HEK293 (cell line): ENCODE results near the gene FKBP10.

Experiments used
- CTCF ChIA-PET: fragments of 350-600 bp; formaldehyde crosslinking; extraction: SDS; loops from one replicate; lab custom pipeline; 2021; ENCODE audit warnings: antibody characterized with exemption; lab: Yijun Ruan, JAX
- POLR2A ChIA-PET: fragments of 300-600 bp; formaldehyde crosslinking; extraction: SDS; loops from one replicate; lab custom pipeline; 2020; ENCODE audit warnings: antibody characterized with exemption, inconsistent platforms; lab: Yijun Ruan, JAX
- H3K27ac ChIP-seq: fragments of 200-500 bp; sonication (Bioruptor generic); 2 replicates; pipeline ENCODE4 v1.5.1; 2014; ENCODE audit warnings: low read depth, low read length, control low read depth, inconsistent platforms; ENCODE audit errors: extremely low read depth
- H3K36me3 ChIP-seq, 2 experiments: fragments of 200-500 bp in 1 of 2; sonication (Bioruptor generic) in 1 of 2; 1 replicate in 1 of 2; 2 replicates in 1 of 2; pipeline ENCODE4 v1.5.1; 2014 to 2017; ENCODE audit warnings: inconsistent platforms in 2 of 2, low read length in 2 of 2; ENCODE audit not compliant: control insufficient read depth in 2 of 2, insufficient read depth in 1 of 2
- H3K4me1 ChIP-seq: fragments of 200-500 bp; sonication (Bioruptor generic); 2 replicates; pipeline ENCODE4 v1.5.1; 2014; ENCODE audit warnings: mild to moderate bottlenecking, low read length, inconsistent platforms; ENCODE audit not compliant: control insufficient read depth, insufficient read depth
- H3K4me3 ChIP-seq: 2 replicates; pipeline ENCODE4 v1.5.1; 2011; ENCODE audit warnings: low read depth, mild to moderate bottlenecking, control low read depth, low read length, moderate library complexity
- H3K9me3 ChIP-seq: fragments of 200-500 bp; sonication (Bioruptor generic); 2 replicates; pipeline ENCODE4 v1.5.1; 2014; ENCODE audit warnings: low read depth, low read length, inconsistent platforms; ENCODE audit not compliant: control insufficient read depth, insufficient read depth
- GLI4 ChIP-seq: fragments of 450-650 bp; formaldehyde crosslinking; IDR thresholded peaks from 2 replicates; pipeline ENCODE4 v1.5.1; 2016; ENCODE audit warnings: missing biosample characterization, missing genetic modification characterization
- GLIS1 ChIP-seq: fragments of 450-650 bp; formaldehyde crosslinking; IDR thresholded peaks from 2 replicates; pipeline ENCODE4 v1.5.1; 2016; ENCODE audit warnings: missing biosample characterization, missing genetic modification characterization
- GLIS2 ChIP-seq: fragments of 450-650 bp; formaldehyde crosslinking; IDR thresholded peaks from 2 replicates; pipeline ENCODE4 v1.5.1; 2016; ENCODE audit warnings: missing biosample characterization, missing genetic modification characterization
- HOXC10 ChIP-seq: sonication (generic); formaldehyde crosslinking; IDR thresholded peaks from 2 replicates; pipeline ENCODE4 v1.8.1; 2023; ENCODE audit warnings: mild to moderate bottlenecking, missing genetic modification reagents
- MZF1 ChIP-seq: fragments of 450-650 bp; formaldehyde crosslinking; IDR thresholded peaks from 2 replicates; pipeline ENCODE4 v1.5.1; 2017; ENCODE audit warnings: missing biosample characterization, missing genetic modification characterization, borderline replicate concordance
- SP2 ChIP-seq: fragments of 450-650 bp; formaldehyde crosslinking; IDR thresholded peaks from 2 replicates; pipeline ENCODE4 v1.5.1; 2016; ENCODE audit warnings: missing biosample characterization, missing genetic modification characterization
- YY1 ChIP-seq: fragments of 450-650 bp; formaldehyde crosslinking; IDR thresholded peaks from 2 replicates; pipeline ENCODE4 v1.5.1; 2018; ENCODE audit warnings: missing biosample characterization, missing genetic modification characterization
- ZFP41 ChIP-seq: fragments of 450-650 bp; formaldehyde crosslinking; IDR thresholded peaks from 2 replicates; pipeline ENCODE4 v1.5.1; 2016; ENCODE audit warnings: missing biosample characterization, missing genetic modification characterization, borderline replicate concordance
- ZIC2 ChIP-seq: fragments of 450-650 bp; formaldehyde crosslinking; IDR thresholded peaks from 2 replicates; pipeline ENCODE4 v1.5.1; 2016; ENCODE audit warnings: missing biosample characterization, missing genetic modification characterization
- ZNF350 ChIP-seq: fragments of 450-650 bp; formaldehyde crosslinking; IDR thresholded peaks from 2 replicates; pipeline ENCODE4 v1.5.0; 2017; ENCODE audit warnings: missing biosample characterization, mild to moderate bottlenecking, missing genetic modification characterization
- ZNF48 ChIP-seq: fragments of 450-650 bp; formaldehyde crosslinking; IDR thresholded peaks from 2 replicates; pipeline ENCODE4 v1.5.1; 2016; ENCODE audit warnings: missing biosample characterization, missing genetic modification characterization
- ZNF596 ChIP-seq: fragments of 450-650 bp; IDR thresholded peaks from 2 replicates; pipeline ENCODE4 v1.5.0; 2018; ENCODE audit warnings: missing biosample characterization, mild to moderate bottlenecking, missing genetic modification characterization, moderate library complexity
- ZNF600 ChIP-seq: fragments of 450-650 bp; formaldehyde crosslinking; IDR thresholded peaks from 2 replicates; pipeline ENCODE4 v1.5.1; 2016; ENCODE audit warnings: missing biosample characterization, missing genetic modification characterization
- ZNF677 ChIP-seq: fragments of 450-650 bp; IDR thresholded peaks from 2 replicates; pipeline ENCODE4 v1.5.0; 2018; ENCODE audit warnings: missing biosample characterization, mild to moderate bottlenecking, missing genetic modification characterization, moderate library complexity
- TF ChIP-seq, protein P1 (sequence below): fragments of 450-650 bp; formaldehyde crosslinking; IDR thresholded peaks from 2 replicates; pipeline ENCODE4 v1.5.1; 2016; ENCODE audit warnings: missing biosample characterization, missing genetic modification characterization
- TF ChIP-seq, protein P2 (sequence below): fragments of 450-650 bp; formaldehyde crosslinking; IDR thresholded peaks from 2 replicates; pipeline ENCODE4 v1.5.1; 2016; ENCODE audit warnings: missing biosample characterization, missing genetic modification characterization
- TF ChIP-seq, protein P3 (sequence below): fragments of 450-650 bp; formaldehyde crosslinking; IDR thresholded peaks from 2 replicates; pipeline ENCODE4 v1.5.1; 2016; ENCODE audit warnings: missing biosample characterization, missing genetic modification characterization, borderline replicate concordance

Gene FKBP10

DNA sequence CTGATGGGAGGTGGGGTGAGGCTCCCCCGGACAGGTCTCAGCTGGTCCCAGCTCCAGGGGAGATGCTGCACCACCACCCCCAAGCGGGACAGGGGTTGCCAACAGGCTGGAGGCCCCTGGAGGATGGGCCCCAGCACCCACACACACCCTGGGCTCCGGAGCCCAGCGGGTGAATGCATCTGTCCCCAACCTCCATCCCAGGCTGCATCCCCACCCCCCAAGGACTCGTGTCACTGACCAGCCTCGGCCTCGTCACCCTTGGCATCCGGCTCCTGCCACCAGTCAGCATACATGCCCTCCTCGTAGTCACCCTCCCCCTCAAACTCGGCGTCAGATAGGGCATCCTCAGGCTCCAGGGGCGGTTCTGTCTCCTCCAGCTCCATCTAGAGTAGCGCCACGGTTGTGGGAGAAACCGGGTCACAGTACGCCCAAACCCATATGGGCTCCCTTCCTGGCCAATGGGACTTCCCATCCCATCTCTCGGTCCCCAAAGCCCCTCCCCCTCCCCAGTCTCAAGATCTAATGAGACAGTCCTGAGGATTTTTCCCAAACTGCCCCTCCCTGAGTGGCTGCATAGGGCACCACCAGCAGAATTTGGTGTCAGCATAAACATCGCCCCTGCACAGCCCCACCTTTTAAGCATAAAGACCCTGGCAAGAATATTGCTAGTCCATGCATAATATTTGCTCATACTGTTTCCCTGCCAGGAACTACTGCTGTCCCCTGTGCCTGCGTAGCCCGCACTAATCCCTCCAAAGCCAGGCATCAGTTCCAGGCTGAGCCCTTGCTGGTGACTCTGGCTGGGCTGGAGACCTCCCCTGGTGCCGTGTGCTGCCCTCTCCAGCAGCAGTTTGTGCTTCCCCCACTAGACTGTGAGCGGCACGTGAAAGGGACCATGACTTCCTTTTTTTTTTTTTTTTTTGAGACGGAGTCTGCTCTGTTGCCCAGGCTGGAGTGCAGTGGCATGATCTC, 9.5 kb upstream of the FKBP10 start:
- POLR2A ChIA-PET, result interaction anchor here (0.6 to 6.4 kb wide), 5 partner anchors 9 to 745 kb away, joined by 4 to 105 read pairs (median 7); partner anchors contain the start of genes FKBP10, JUP and P3H4
- no peak overlapping the region for H3K4me3 ChIP-seq
- CTCF ChIA-PET, result interaction anchor here (0.5 to 10.6 kb wide), 8 partner anchors 8 to 1963 kb away, joined by 3 to 108 read pairs (median 6); partner anchors contain the start of genes FKBP10, HAP1, JUP and P3H4
- peaks cover 6% of the 10 kb centered on the region for H3K4me1 ChIP-seq
- no peak overlapping the region for H3K27ac ChIP-seq
- H3K36me3 ChIP-seq, result peaks cover 18 to 43% of the 10 kb centered on the region in 2 experiments; a peak in 2 of 3 replicates
- TF ChIP-seq, protein P1, sequence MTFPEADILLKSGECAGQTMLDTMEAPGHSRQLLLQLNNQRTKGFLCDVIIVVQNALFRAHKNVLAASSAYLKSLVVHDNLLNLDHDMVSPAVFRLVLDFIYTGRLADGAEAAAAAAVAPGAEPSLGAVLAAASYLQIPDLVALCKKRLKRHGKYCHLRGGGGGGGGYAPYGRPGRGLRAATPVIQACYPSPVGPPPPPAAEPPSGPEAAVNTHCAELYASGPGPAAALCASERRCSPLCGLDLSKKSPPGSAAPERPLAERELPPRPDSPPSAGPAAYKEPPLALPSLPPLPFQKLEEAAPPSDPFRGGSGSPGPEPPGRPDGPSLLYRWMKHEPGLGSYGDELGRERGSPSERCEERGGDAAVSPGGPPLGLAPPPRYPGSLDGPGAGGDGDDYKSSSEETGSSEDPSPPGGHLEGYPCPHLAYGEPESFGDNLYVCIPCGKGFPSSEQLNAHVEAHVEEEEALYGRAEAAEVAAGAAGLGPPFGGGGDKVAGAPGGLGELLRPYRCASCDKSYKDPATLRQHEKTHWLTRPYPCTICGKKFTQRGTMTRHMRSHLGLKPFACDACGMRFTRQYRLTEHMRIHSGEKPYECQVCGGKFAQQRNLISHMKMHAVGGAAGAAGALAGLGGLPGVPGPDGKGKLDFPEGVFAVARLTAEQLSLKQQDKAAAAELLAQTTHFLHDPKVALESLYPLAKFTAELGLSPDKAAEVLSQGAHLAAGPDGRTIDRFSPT (tag by site-specific recombination), result 0 out of 2 replicates have a peak, but pooled peaks have one; percentile 53
- TF ChIP-seq MZF1 (tag by site-specific recombination), result no peak
- TF ChIP-seq, protein P2, sequence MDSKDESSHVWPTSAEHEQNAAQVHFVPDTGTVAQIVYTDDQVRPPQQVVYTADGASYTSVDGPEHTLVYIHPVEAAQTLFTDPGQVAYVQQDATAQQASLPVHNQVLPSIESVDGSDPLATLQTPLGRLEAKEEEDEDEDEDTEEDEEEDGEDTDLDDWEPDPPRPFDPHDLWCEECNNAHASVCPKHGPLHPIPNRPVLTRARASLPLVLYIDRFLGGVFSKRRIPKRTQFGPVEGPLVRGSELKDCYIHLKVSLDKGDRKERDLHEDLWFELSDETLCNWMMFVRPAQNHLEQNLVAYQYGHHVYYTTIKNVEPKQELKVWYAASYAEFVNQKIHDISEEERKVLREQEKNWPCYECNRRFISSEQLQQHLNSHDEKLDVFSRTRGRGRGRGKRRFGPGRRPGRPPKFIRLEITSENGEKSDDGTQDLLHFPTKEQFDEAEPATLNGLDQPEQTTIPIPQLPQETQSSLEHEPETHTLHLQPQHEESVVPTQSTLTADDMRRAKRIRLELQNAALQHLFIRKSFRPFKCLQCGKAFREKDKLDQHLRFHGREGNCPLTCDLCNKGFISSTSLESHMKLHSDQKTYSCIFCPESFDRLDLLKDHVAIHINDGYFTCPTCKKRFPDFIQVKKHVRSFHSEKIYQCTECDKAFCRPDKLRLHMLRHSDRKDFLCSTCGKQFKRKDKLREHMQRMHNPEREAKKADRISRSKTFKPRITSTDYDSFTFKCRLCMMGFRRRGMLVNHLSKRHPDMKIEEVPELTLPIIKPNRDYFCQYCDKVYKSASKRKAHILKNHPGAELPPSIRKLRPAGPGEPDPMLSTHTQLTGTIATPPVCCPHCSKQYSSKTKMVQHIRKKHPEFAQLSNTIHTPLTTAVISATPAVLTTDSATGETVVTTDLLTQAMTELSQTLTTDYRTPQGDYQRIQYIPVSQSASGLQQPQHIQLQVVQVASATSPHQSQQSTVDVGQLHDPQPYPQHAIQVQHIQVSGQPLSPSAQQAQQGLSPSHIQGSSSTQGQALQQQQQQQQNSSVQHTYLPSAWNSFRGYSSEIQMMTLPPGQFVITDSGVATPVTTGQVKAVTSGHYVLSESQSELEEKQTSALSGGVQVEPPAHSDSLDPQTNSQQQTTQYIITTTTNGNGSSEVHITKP (tag by site-specific recombination), result peak; percentile 35
- no peak for TF ChIP-seq YY1 (tag by site-specific recombination)
- TF ChIP-seq ZNF48 (tag by site-specific recombination), result no peak
- TF ChIP-seq HOXC10 (CRISPR knock-in tag), result no peak
- TF ChIP-seq ZNF600 (tag by site-specific recombination), result peak; percentile 51; the same call in 1 of the 2 replicates
- TF ChIP-seq SP2 (tag by site-specific recombination), result peak; percentile 51
- TF ChIP-seq GLI4 (tag by site-specific recombination), result no peak
- peak; percentile 49 for TF ChIP-seq ZIC2 (tag by site-specific recombination)
- TF ChIP-seq ZNF677 (tag by site-specific recombination), result no peak
- TF ChIP-seq ZNF350, result no peak
- peak; percentile 44 for TF ChIP-seq GLIS2 (tag by site-specific recombination)
- TF ChIP-seq ZFP41 (tag by site-specific recombination), result no peak
- peak; percentile 90 for TF ChIP-seq GLIS1 (tag by site-specific recombination)
- TF ChIP-seq, protein P3, sequence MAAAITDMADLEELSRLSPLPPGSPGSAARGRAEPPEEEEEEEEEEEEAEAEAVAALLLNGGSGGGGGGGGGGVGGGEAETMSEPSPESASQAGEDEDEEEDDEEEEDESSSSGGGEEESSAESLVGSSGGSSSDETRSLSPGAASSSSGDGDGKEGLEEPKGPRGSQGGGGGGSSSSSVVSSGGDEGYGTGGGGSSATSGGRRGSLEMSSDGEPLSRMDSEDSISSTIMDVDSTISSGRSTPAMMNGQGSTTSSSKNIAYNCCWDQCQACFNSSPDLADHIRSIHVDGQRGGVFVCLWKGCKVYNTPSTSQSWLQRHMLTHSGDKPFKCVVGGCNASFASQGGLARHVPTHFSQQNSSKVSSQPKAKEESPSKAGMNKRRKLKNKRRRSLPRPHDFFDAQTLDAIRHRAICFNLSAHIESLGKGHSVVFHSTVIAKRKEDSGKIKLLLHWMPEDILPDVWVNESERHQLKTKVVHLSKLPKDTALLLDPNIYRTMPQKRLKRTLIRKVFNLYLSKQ (tag by site-specific recombination), result no peak
- TF ChIP-seq ZNF596 (tag by site-specific recombination), result no peak
- no peaks in the 10 kb centered on the region for H3K9me3 ChIP-seq
